Central memory CD8-positive, alpha-beta T cell (primary cell): Measurements from ENCODE around the gene LIPC.

Experiments
- ATAC-seq: fragments of 150-1000 bp; cut with Tn5 transposase; replicated peaks from 2 replicates; pipeline ENCODE4 v1.10.0; 2022; ENCODE audit warnings: mild to moderate bottlenecking, moderate FRiP score, moderate number of reproducible peaks; ENCODE audit not compliant: poor library complexity, severe bottlenecking; ENCODE audit errors: extremely low read depth
- DNase-seq, 2 donors: peaks; one replicate each; pipeline ENCODE4 v3.0.0; 2021; ENCODE audit warnings: low spot score in 2 of 2
- H3K27ac Mint-ChIP-seq: one replicate; pipeline ENCODE4 v1.8.0; 2022; ENCODE audit warnings: low read depth, mild to moderate bottlenecking, moderate library complexity, mixed read lengths
- H3K27me3 Mint-ChIP-seq: one replicate; pipeline ENCODE4 v1.8.0; 2022; ENCODE audit warnings: mixed read lengths
- H3K36me3 Mint-ChIP-seq: one replicate; pipeline ENCODE4 v1.8.0; 2022; ENCODE audit warnings: mild to moderate bottlenecking, moderate library complexity, mixed read lengths; ENCODE audit not compliant: insufficient read depth
- H3K4me1 Mint-ChIP-seq: one replicate; pipeline ENCODE4 v1.8.0; 2022; ENCODE audit warnings: mixed read lengths
- H3K4me3 Mint-ChIP-seq: one replicate; pipeline ENCODE4 v1.8.0; 2022; ENCODE audit warnings: mild to moderate bottlenecking, moderate library complexity, mixed read lengths
- H3K9me3 Mint-ChIP-seq: one replicate; pipeline ENCODE4 v1.8.0; 2022; ENCODE audit warnings: mixed read lengths

Gene LIPC

DNA sequence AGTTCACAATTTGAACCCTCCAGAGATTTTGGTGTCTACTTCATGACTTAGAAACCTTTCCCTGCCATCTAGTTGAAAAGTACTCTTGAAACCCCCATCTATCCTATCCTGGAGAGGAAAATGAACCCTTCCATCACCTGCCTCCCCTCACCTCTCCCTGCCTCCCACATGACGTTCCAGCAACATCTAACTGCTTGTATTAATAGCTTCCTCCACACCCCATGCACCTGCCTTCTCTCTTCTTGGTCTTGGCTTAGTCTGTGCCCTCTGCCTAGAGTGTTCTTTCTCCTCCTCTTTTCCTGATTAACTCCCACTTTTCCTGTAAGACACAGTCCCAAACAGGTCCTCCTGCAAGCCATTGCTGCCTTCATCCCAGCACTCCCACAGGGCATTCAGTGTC is 107.8 kb downstream of the LIPC start:
- H3K9me3 Mint-ChIP-seq, result no peaks in the 10 kb centered on the region
- peak overlapping the region; percentile 29 for H3K27ac Mint-ChIP-seq
- H3K27me3 Mint-ChIP-seq, result no peaks in the 10 kb centered on the region
- peaks cover 5% of the 10 kb centered on the region for H3K4me1 Mint-ChIP-seq
- no peak overlapping the region for H3K4me3 Mint-ChIP-seq
- ATAC-seq (no peak), DNase-seq (no peak)
- no peaks in the 10 kb centered on the region for H3K36me3 Mint-ChIP-seq

DNA sequence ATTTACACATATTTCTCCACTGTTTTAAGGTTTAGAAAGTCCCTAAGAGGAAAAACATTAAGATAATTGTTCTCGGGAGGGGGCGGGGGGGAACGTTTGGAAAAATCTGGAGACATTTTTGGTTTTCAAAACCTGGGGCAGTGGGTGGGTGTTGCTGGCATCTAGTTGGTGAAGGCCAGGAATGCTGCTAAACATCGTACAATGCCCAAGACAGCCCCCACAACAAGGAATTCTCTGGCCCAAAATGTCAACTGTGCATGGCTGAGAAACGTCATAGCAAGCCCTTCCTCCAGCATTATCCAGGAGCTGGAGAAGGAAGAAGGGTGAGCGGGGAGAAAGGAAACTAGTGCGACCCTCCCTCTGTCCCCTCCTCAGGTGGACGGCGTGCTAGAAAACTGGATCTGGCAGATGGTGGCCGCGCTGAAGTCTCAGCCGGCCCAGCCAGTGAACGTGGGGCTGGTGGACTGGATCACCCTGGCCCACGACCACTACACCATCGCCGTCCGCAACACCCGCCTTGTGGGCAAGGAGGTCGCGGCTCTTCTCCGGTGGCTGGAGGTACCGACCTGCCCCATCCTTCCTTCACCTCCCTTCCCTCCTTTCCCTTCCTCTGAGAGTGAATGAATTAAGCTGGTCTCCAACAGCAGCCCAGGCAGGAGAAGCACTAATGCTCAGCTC is 109.8 kb downstream of the LIPC start:
- H3K9me3 Mint-ChIP-seq, result no peaks in the 10 kb centered on the region
- no peaks in the 10 kb centered on the region for H3K27me3 Mint-ChIP-seq
- H3K4me1 Mint-ChIP-seq, result peaks cover 21% of the 10 kb centered on the region
- ATAC-seq (no peak), DNase-seq (no peak)
- H3K27ac Mint-ChIP-seq, result no peak overlapping the region
- H3K36me3 Mint-ChIP-seq, result no peaks in the 10 kb centered on the region
- no peak overlapping the region for H3K4me3 Mint-ChIP-seq

DNA sequence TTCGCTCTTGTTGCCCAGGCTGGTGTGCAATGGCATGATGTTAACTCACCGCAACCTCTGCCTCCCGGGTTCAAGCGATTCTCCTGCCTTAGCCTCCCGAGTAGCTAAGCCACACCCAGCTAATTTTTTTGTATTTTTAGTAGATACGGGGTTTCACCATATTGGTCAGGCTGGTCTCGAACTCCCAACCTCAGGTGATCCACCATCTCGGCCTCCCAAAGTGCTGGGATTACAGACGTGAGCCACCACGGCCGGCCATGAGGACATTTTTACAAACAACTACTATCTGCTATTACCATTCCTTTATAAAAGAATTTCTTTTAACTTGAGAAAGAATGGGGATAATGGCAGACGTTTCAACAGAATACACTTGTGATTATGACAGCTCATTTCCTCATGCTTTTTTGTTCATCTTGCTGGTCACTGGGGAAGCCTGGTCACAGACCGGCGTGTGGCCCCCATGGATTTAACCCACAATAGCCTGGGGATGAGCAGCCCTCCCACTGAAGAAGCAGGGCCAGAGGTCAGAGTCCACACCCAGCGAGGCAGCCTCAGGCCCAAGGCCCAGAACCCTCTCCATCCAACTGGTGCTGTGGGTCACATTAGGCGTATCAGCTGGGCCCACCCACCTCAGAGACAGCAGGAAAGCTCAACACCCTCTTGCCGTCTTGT is 112.0 kb downstream of the LIPC start:
- peaks cover 1% of the 10 kb centered on the region for H3K36me3 Mint-ChIP-seq

DNA sequence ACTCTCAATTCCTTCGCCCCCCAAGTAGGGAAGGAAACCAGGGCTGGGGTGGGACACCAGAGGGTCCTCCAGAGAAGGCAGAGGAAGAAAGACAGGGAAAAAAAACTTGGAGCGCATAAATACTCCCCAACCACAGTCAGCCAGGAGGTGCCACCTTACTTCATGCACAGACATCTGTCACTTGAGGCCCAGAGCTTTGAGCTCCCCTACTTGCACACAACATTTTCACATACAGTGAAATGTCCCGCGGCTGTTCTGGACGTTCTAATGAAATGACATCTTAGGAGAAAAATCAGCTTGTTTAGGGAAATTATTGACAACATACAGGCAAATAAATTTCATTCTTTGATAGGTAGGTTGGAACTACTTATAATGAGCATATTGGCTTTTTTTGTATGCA is 113.0 kb downstream of the LIPC start:
- Mint-ChIP-seq H3K4me3 (no peak overlapping the region), H3K27me3 (no peaks in the 10 kb centered on the region), H3K4me1 (peaks cover 26% of the 10 kb centered on the region), H3K27ac (peak overlapping the region; percentile 83), H3K9me3 (no peaks in the 10 kb centered on the region), H3K36me3 (peaks cover 4% of the 10 kb centered on the region)
- ATAC-seq (no peak), DNase-seq (no peak)

More for the DNA sequence above, 112.0 kb downstream of the LIPC start:
- DNase-seq, result no peak
- Mint-ChIP-seq H3K27ac (no peak overlapping the region), H3K4me1 (peaks cover 26% of the 10 kb centered on the region), H3K4me3 (no peak overlapping the region), H3K9me3 (no peaks in the 10 kb centered on the region), H3K27me3 (no peaks in the 10 kb centered on the region)
- ATAC-seq, result no peak

DNA sequence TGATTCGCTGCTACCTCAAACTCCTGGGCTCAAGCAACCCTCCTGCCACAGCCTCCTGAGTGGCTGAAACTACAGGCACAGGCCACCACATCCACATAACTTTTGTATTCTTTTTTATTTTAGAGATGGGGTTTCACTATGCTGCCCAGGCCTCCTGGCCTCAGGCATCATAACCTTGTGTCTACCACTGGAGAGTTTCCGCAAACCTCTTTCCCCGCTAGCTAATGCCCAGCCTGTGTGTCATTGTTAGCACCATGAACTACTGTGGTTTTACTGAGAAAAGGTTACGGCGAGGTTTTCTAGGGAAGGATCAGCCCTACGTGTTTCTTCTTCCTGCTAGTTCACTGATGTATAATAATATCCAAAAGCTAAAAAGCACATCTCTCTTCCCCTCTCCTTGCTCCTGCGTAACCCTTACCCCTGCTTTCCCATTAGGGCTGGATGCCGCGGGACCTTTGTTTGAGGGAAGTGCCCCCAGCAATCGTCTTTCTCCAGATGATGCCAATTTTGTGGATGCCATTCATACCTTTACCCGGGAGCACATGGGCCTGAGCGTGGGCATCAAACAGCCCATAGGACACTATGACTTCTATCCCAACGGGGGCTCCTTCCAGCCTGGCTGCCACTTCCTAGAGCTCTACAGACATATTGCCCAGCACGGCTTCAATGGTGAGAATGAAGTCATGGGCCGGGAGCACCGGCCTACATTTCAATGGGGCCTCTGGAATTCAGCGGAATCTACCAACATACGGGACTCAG is 113.7 kb downstream of the LIPC start:
- DNase-seq, result no peak
- no peaks in the 10 kb centered on the region for H3K9me3 Mint-ChIP-seq
- ATAC-seq, result peak; percentile 36

GRCh38 chr15:58546066-58546591 is 114.3 kb downstream of the LIPC start:
- DNase-seq (no peak), ATAC-seq (no peak)
- peaks cover 26% of the 10 kb centered on the region for H3K4me1 Mint-ChIP-seq
- no peaks in the 10 kb centered on the region for H3K27me3 Mint-ChIP-seq
- no peak overlapping the region for H3K4me3 Mint-ChIP-seq
- H3K27ac Mint-ChIP-seq, result no peak overlapping the region
- H3K9me3 Mint-ChIP-seq, result no peaks in the 10 kb centered on the region
- H3K36me3 Mint-ChIP-seq, result peaks cover 4% of the 10 kb centered on the region

More for the DNA sequence above, 113.7 kb downstream of the LIPC start:
- Mint-ChIP-seq H3K4me1 (peaks cover 26% of the 10 kb centered on the region), H3K27ac (peak overlapping the region; percentile 83), H3K4me3 (no peak overlapping the region), H3K36me3 (peaks cover 4% of the 10 kb centered on the region), H3K27me3 (no peaks in the 10 kb centered on the region)

DNA sequence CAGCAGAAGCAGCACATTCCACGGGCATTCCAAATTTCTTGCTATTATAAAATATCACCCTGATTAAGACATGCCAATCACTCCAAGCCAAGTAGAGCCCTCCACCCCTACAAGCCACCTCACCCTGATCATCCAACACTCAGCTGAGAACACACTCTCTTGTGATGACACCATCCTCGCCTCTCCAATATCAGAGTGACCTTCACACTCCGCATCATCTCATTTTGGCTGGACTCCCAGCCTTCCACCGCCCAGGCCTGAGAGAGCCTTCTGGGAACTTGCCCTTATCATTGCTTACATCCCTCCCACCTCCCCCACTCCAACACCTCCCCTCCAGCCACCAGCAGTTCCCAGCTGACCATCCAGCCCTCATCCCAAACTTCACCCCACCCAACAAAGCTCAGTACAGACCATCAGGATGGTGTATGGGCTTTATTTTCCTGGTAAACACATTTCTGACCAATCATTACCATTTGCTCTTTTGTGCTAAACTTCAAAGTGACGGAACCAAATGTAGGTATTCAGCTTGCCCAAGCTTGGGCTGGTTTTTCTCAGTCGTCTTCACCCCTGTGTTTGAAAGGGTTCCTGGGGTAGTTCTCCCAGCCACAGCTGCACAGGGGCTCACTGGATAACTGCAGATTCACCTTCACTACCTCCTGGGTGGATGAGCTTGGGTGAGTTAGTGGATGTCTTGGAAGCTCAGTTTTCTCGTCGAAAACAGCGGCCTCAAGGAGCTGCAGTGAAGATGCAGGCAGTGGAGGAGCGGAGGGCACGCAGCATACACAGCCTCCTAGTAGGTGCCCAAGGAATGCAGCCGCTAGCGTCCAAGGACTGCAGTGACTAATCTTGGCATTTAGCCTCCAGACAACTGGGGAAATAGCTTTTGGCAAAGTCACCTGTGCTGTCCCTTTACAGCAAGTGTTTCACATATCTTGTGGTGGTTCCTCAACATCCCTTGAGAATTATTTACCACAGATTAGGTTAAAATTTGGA is 115.1 kb downstream of the LIPC start:
- Mint-ChIP-seq H3K36me3 (peaks cover 4% of the 10 kb centered on the region), H3K27me3 (no peaks in the 10 kb centered on the region), H3K27ac (no peak overlapping the region), H3K4me3 (no peak overlapping the region), H3K4me1 (peaks cover 25% of the 10 kb centered on the region), H3K9me3 (no peaks in the 10 kb centered on the region)
- DNase-seq, result no peak
- no peak for ATAC-seq

DNA sequence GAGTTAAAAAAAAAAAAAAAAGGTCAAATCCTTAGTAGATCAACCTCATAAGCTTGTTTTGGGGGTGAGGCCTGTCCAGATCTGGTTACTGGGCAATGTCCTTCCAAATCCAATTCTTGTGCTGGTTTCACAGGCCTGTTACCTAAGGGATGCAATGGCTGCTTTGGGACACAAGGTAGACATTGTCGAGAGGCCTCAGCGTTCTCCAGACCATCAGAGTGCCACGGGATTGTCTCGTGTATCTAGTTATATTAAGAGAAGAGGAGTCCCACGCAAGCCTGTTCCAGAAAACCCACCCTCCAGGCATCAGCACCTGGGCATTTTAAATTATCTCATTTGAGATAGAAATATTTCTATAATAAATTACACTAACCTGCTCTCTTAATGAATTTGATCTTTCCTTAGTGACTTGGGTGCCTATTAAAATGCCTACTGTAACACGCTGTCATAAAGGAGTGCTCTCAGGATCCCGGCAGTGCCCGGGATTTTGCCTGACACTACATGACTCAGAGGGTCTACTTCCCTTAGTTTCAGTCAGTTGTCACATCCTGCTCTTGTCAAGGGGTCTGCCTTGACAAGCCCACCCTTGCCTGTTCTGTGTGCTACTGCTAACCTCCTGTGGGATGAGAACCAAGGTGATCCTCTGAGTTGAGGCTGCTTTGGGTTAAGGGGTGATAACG is 116.0 kb downstream of the LIPC start:
- Mint-ChIP-seq H3K27me3 (no peaks in the 10 kb centered on the region), H3K27ac (no peak overlapping the region), H3K9me3 (no peaks in the 10 kb centered on the region), H3K4me1 (peaks cover 24% of the 10 kb centered on the region), H3K4me3 (no peak overlapping the region), H3K36me3 (peaks cover 4% of the 10 kb centered on the region)
- DNase-seq, result no peak
- no peak for ATAC-seq

- no peaks in the 10 kb centered on the region for H3K27me3 Mint-ChIP-seq
- peaks cover 27% of the 10 kb centered on the region for H3K4me1 Mint-ChIP-seq
- no peak for ATAC-seq
- H3K4me3 Mint-ChIP-seq, result no peak overlapping the region
- no peak overlapping the region for H3K27ac Mint-ChIP-seq
- no peak for DNase-seq
- H3K9me3 Mint-ChIP-seq, result no peaks in the 10 kb centered on the region
- peaks cover 5% of the 10 kb centered on the region for H3K36me3 Mint-ChIP-seq
Observed at GRCh38 chr15:58548308-58549012, 116.7 kb downstream of the LIPC start.

GRCh38 chr15:58549013-58549784 is 117.4 kb downstream of the LIPC start:
- no peak overlapping the region for H3K4me3 Mint-ChIP-seq
- DNase-seq, result no peak
- H3K4me1 Mint-ChIP-seq, result peaks cover 31% of the 10 kb centered on the region
- no peaks in the 10 kb centered on the region for H3K9me3 Mint-ChIP-seq
- ATAC-seq, result no peak
- H3K27ac Mint-ChIP-seq, result no peak overlapping the region
- no peaks in the 10 kb centered on the region for H3K27me3 Mint-ChIP-seq
- H3K36me3 Mint-ChIP-seq, result peaks cover 5% of the 10 kb centered on the region

- no peak overlapping the region for H3K27ac Mint-ChIP-seq
Observed at GRCh38 chr15:58549785-58550074, 117.9 kb downstream of the LIPC start.

More at GRCh38 chr15:58549785-58550074, 117.9 kb downstream of the LIPC start:
- Mint-ChIP-seq H3K4me3 (no peak overlapping the region), H3K27me3 (no peaks in the 10 kb centered on the region), H3K36me3 (peaks cover 5% of the 10 kb centered on the region), H3K9me3 (no peaks in the 10 kb centered on the region), H3K4me1 (peaks cover 31% of the 10 kb centered on the region)
- no peak for DNase-seq
- no peak for ATAC-seq
